HG02610 (cell line): Measurements from ENCODE around the gene TARM1.
"Not testable (repeated sequence)": the region's sequence is repeated elsewhere in the genome, so short reads cannot be mapped to it uniquely, and the experiment has no call there.

Source experiments
- ATAC-seq: cut with Tn5 transposase; IDR thresholded peaks from one replicate; pipeline ENCODE4 v1.9.1; 2021; ENCODE audit warnings: mild to moderate bottlenecking, moderate library complexity; ENCODE audit not compliant: unreplicated experiment

The TARM1 gene

GRCh38 chr19:54100561-54100960, 19.4 kb upstream of the TARM1 start, which contains the start of gene OSCAR:
Gene OSCAR (minus strand): TSS chr19:54100803. CDS start chr19:54100792, 11 bp downstream.
- ATAC-seq = no peak

GRCh38 chr19:54099903-54100255, 18.7 kb upstream of the TARM1 start:
- not testable (repeated sequence) for ATAC-seq

GRCh38 chr19:54099190-54099902, 18.2 kb upstream of the TARM1 start:
- no peak for ATAC-seq

GRCh38 chr19:54096617-54097106, 15.5 kb upstream of the TARM1 start:
- ATAC-seq = no peak

- ATAC-seq = not testable (repeated sequence)
Measured at GRCh38 chr19:54095859-54096616, 14.9 kb upstream of the TARM1 start.

- no peak for ATAC-seq
Measured at GRCh38 chr19:54095136-54095858, 14.1 kb upstream of the TARM1 start.

GRCh38 chr19:54094426-54095000, 13.3 kb upstream of the TARM1 start:
- ATAC-seq = no peak

GRCh38 chr19:54084410-54084809, 3.2 kb upstream of the TARM1 start:
- ATAC-seq = no peak

GRCh38 chr19:54077334-54077733, 3.8 kb downstream of the TARM1 start:
- no peak for ATAC-seq

GRCh38 chr19:54074851-54075250, 6.3 kb downstream of the TARM1 start:
- no peak for ATAC-seq

GRCh38 chr19:54073829-54074228, 7.3 kb downstream of the TARM1 start:
- ATAC-seq = no peak

GRCh38 chr19:54069470-54069869, 11.7 kb downstream of the TARM1 start:
- no peak for ATAC-seq

GRCh38 chr19:54063350-54064116, 17.6 kb downstream of the TARM1 start, which contains the start of gene VSTM1:
Gene VSTM1 (minus strand): TSS chr19:54063897. CDS start chr19:54063777, 120 bp downstream.
- ATAC-seq = no peak

GRCh38 chr19:54062643-54063042, 18.5 kb downstream of the TARM1 start:
- ATAC-seq = no peak

GRCh38 chr19:54047616-54048015, 33.5 kb downstream of the TARM1 start:
- ATAC-seq = no peak

GRCh38 chr19:54045771-54046170, 35.4 kb downstream of the TARM1 start:
- ATAC-seq = no peak

GRCh38 chr19:54042989-54043388, 38.2 kb downstream of the TARM1 start:
- no peak for ATAC-seq

- no peak for ATAC-seq
Measured at GRCh38 chr19:54041969-54042606, 39.1 kb downstream of the TARM1 start.

- ATAC-seq = no peak
Measured at GRCh38 chr19:54040003-54040402, 41.2 kb downstream of the TARM1 start.

GRCh38 chr19:54036542-54036941, 44.6 kb downstream of the TARM1 start:
- not testable (repeated sequence) for ATAC-seq
